ENCODE data around the gene IQCE.
"Not testable (repeated sequence)": the region's sequence is repeated elsewhere in the genome, so short reads cannot be mapped to it uniquely, and the experiment has no call there.

IQCE gene

GRCh38 chr7:2602406-2603043, 43.7 kb downstream of the IQCE start:
- DNase-seq (ENCODE audit: low read depth, low spot score): no peak

GRCh38 chr7:2603044-2603965, 44.5 kb downstream of the IQCE start:
- DNase-seq (ENCODE audit: low read depth, low spot score): no peak

GRCh38 chr7:2604608-2605174, 45.9 kb downstream of the IQCE start:
- no peak for DNase-seq (ENCODE audit: low read depth, low spot score)

GRCh38 chr7:2605608-2606538, 47.1 kb downstream of the IQCE start:
- DNase-seq (ENCODE audit: low read depth, low spot score): no peak

- DNase-seq (ENCODE audit: low read depth, low spot score): no peak
Observed at GRCh38 chr7:2606539-2606936, 47.8 kb downstream of the IQCE start.

GRCh38 chr7:2607122-2607922, 48.5 kb downstream of the IQCE start:
- no peak for DNase-seq (ENCODE audit: low read depth, low spot score)

- DNase-seq (ENCODE audit: low read depth, low spot score): no peak
Observed at GRCh38 chr7:2607923-2608904, 49.4 kb downstream of the IQCE start.

- DNase-seq (ENCODE audit: low read depth, low spot score): peak; percentile 67
Observed at GRCh38 chr7:2608921-2609411, 50.2 kb downstream of the IQCE start.

- not testable (repeated sequence) for DNase-seq (ENCODE audit: low read depth, low spot score)
Observed at GRCh38 chr7:2609646-2610045, 50.9 kb downstream of the IQCE start.

- DNase-seq (ENCODE audit: low read depth, low spot score): no peak
Observed at GRCh38 chr7:2610466-2610865, 51.7 kb downstream of the IQCE start.

GRCh38 chr7:2610898-2611297, 52.1 kb downstream of the IQCE start:
- no peak for DNase-seq (ENCODE audit: low read depth, low spot score)

- no peak for DNase-seq (ENCODE audit: low read depth, low spot score)
Observed at GRCh38 chr7:2611401-2611800, 52.6 kb downstream of the IQCE start.

GRCh38 chr7:2611922-2612321, 53.1 kb downstream of the IQCE start:
- DNase-seq (ENCODE audit: low read depth, low spot score): no peak

- no peak for DNase-seq (ENCODE audit: low read depth, low spot score)
Observed at GRCh38 chr7:2612445-2613097, 53.8 kb downstream of the IQCE start.

GRCh38 chr7:2613098-2613930, 54.5 kb downstream of the IQCE start:
- no peak for DNase-seq (ENCODE audit: low read depth, low spot score)

GRCh38 chr7:2613931-2614600, 55.3 kb downstream of the IQCE start:
- no peak for DNase-seq (ENCODE audit: low read depth, low spot score)

- no peak for DNase-seq (ENCODE audit: low read depth, low spot score)
Observed at GRCh38 chr7:2614631-2615330, 56.0 kb downstream of the IQCE start.

Data from iPS DF 19.7 (cell line).